ENCODE results near the gene KIF20B. TPM values are rescaled to one million over a fixed set of nuclear protein-coding genes. Genes with fewer than 3 reads are reported as not detected.

The KIF20B gene
- total RNA-seq, 1 donor from 2014 or later: 46.7 TPM

GRCh38 chr10:89665302-89665701 lies 36.1 kb upstream of the KIF20B start:
- no peak for TF ChIP-seq CTCF (conservative IDR thresholded peaks at IDR 0.05)

GRCh38 chr10:89666138-89666537 lies 35.3 kb upstream of the KIF20B start:
- Mint-ChIP-seq H3K4me1 (peaks cover 16% of the 10 kb centered on the region), H3K27ac (ENCODE audit: unreplicated experiment) (no peak overlapping the region), H3K36me3 (ENCODE audit: low read depth) (no peaks in the 10 kb centered on the region), H3K4me3 (no peak overlapping the region), H3K9me3 (no peaks in the 10 kb centered on the region), H3K27me3 (ENCODE audit: low read depth) (no peaks in the 10 kb centered on the region)
- no peak for DNase-seq (ENCODE audit: low read depth, low spot score)
- TF ChIP-seq CTCF (conservative IDR thresholded peaks at IDR 0.05): no peak

More at GRCh38 chr10:89665302-89665701, 36.1 kb upstream of the KIF20B start:
- Mint-ChIP-seq H3K36me3 (ENCODE audit: low read depth) (no peaks in the 10 kb centered on the region), H3K9me3 (no peaks in the 10 kb centered on the region), H3K4me1 (peaks cover 10% of the 10 kb centered on the region), H3K27me3 (ENCODE audit: low read depth) (no peaks in the 10 kb centered on the region), H3K27ac (ENCODE audit: unreplicated experiment) (no peak overlapping the region), H3K4me3 (no peak overlapping the region)
- DNase-seq (ENCODE audit: low read depth, low spot score): no peak

- TF ChIP-seq CTCF (conservative IDR thresholded peaks at IDR 0.05): no peak
- H3K27ac Mint-ChIP-seq (ENCODE audit: unreplicated experiment): peak overlapping the region; percentile 83
- no peaks in the 10 kb centered on the region for H3K9me3 Mint-ChIP-seq
- peaks cover 16% of the 10 kb centered on the region for H3K4me1 Mint-ChIP-seq
- H3K36me3 Mint-ChIP-seq (ENCODE audit: low read depth): no peaks in the 10 kb centered on the region
- H3K4me3 Mint-ChIP-seq: no peak overlapping the region
- H3K27me3 Mint-ChIP-seq (ENCODE audit: low read depth): no peaks in the 10 kb centered on the region
- no peak for DNase-seq (ENCODE audit: low read depth, low spot score)
Measured at GRCh38 chr10:89668386-89669071, 32.9 kb upstream of the KIF20B start.

- Mint-ChIP-seq H3K27me3 (ENCODE audit: low read depth) (no peaks in the 10 kb centered on the region), H3K9me3 (no peaks in the 10 kb centered on the region), H3K4me1 (peaks cover 21% of the 10 kb centered on the region), H3K36me3 (ENCODE audit: low read depth) (no peaks in the 10 kb centered on the region), H3K4me3 (no peak overlapping the region), H3K27ac (ENCODE audit: unreplicated experiment) (no peak overlapping the region)
- DNase-seq (ENCODE audit: low read depth, low spot score): no peak
- TF ChIP-seq CTCF (conservative IDR thresholded peaks at IDR 0.05): no peak
Measured at GRCh38 chr10:89669985-89670384, 31.4 kb upstream of the KIF20B start.

GRCh38 chr10:89670926-89671325 lies 30.5 kb upstream of the KIF20B start:
- no peaks in the 10 kb centered on the region for H3K36me3 Mint-ChIP-seq (ENCODE audit: low read depth)
- no peaks in the 10 kb centered on the region for H3K9me3 Mint-ChIP-seq
- no peak overlapping the region for H3K4me3 Mint-ChIP-seq
- no peak overlapping the region for H3K27ac Mint-ChIP-seq (ENCODE audit: unreplicated experiment)
- peaks cover 25% of the 10 kb centered on the region for H3K4me1 Mint-ChIP-seq
- TF ChIP-seq CTCF (conservative IDR thresholded peaks at IDR 0.05): no peak
- no peaks in the 10 kb centered on the region for H3K27me3 Mint-ChIP-seq (ENCODE audit: low read depth)
- DNase-seq (ENCODE audit: low read depth, low spot score): no peak
